ENCODE data around the gene RALGAPA2.

DNA sequence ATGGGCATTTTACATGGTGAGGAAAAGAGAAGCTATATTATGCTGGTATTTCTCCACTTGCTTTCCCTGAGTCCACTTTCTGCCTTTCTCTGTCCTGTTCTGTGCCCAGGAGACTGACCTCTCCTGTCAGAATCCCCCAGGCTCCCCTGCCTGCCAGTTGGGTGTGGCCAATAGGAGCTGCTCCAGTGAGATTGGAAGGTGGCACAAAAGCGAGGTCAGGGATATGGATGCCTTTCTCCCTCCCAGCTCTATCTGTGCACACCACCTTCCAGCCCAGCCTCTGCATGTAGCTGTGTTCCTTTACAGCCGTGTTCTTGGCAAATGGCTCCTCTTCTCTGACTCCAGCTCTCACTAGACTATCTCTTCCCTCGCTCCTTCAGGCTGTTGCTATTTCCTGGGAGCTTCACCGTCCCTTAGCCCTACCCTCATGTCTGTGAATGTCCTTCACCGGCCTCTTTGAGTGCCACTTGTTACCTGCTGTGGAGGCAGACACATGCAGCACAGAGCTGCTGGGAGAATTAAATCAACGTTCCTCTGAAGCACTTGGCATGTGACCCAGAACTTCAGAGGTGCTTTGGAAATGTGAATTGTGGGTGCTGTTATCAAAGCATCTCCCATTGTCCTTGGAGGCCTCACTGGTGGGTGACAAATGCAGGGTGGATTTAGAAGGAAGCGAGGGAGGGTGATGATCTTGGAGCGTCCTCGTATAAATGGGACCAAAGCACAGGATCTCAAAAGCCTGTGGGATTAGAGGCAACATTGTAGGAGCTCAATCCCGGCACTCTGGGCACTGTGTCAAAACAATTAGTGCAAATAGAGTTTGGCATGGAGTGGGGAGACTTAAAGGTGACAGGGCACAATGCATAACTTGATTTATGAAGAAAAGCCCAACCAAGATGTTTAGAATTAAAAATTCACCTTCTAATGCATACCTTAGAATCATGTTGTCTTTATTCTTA is 28.9 kb upstream of the RALGAPA2 start:
- TF ChIP-seq ARNT (IDR thresholded peaks at IDR 0.05): no peak
- no peak for TF ChIP-seq ELF4 (IDR thresholded peaks at IDR 0.05)
- TF ChIP-seq FOXK2 (IDR thresholded peaks at IDR 0.05): no peak
- TF ChIP-seq BHLHE40 (IDR thresholded peaks at IDR 0.05; ENCODE audit: borderline replicate concordance): no peak
- TF ChIP-seq TARDBP (IDR thresholded peaks at IDR 0.05): no peak
- TF ChIP-seq, protein P1, sequence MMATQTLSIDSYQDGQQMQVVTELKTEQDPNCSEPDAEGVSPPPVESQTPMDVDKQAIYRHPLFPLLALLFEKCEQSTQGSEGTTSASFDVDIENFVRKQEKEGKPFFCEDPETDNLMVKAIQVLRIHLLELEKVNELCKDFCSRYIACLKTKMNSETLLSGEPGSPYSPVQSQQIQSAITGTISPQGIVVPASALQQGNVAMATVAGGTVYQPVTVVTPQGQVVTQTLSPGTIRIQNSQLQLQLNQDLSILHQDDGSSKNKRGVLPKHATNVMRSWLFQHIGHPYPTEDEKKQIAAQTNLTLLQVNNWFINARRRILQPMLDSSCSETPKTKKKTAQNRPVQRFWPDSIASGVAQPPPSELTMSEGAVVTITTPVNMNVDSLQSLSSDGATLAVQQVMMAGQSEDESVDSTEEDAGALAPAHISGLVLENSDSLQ (IDR thresholded peaks at IDR 0.05): no peak
- TF ChIP-seq SP1 (IDR thresholded peaks at IDR 0.05): no peak
- no peak for TF ChIP-seq NFRKB (IDR thresholded peaks at IDR 0.05)
- no peak for TF ChIP-seq FOXM1 (IDR thresholded peaks at IDR 0.05; ENCODE audit: borderline replicate concordance)
